GOT3 (cell line): ENCODE measurements around the gene AKR7A3.
"Not testable (repeated sequence)": the region's sequence is repeated elsewhere in the genome, so short reads cannot be mapped to it uniquely, and the experiment has no call there.

Experiments
- DNase-seq: peaks from one replicate; lab custom pipeline; 2025; ENCODE audit warnings: mixed read lengths; lab: John Stamatoyannopoulos, UW

Gene AKR7A3

GRCh38 chr1:19288324-19289241, at the start of gene AKR7A3:
Gene AKR7A3, minus strand, starts transcription at chr1:19288770. Its CDS starts 61 bp downstream, at chr1:19288709.
- DNase-seq, result not testable (repeated sequence)

- DNase-seq, result no peak
These were observed 49.8 kb upstream of the AKR7A3 start for GRCh38 chr1:19338323-19338762.

- DNase-seq, result no peak
These were observed 48.7 kb upstream of the AKR7A3 start for GRCh38 chr1:19337289-19337688.

GRCh38 chr1:19336543-19336942, 48.0 kb upstream of the AKR7A3 start:
- DNase-seq, result no peak

- no peak for DNase-seq
These were observed 45.2 kb upstream of the AKR7A3 start for GRCh38 chr1:19333587-19334354.

GRCh38 chr1:19332832-19333231, 44.3 kb upstream of the AKR7A3 start:
- no peak for DNase-seq

- no peak for DNase-seq
These were observed 42.8 kb upstream of the AKR7A3 start for GRCh38 chr1:19331262-19331878.

- no peak for DNase-seq
These were observed 42.0 kb upstream of the AKR7A3 start for GRCh38 chr1:19330449-19331135.

- no peak for DNase-seq
These were observed 41.0 kb upstream of the AKR7A3 start for GRCh38 chr1:19329611-19330010.

- no peak for DNase-seq
These were observed 40.6 kb upstream of the AKR7A3 start for GRCh38 chr1:19329188-19329587.

GRCh38 chr1:19328486-19328885, 39.9 kb upstream of the AKR7A3 start:
- DNase-seq, result no peak

GRCh38 chr1:19327736-19328135, 39.2 kb upstream of the AKR7A3 start:
- no peak for DNase-seq

- DNase-seq, result no peak
These were observed 38.7 kb upstream of the AKR7A3 start for GRCh38 chr1:19327301-19327700.

GRCh38 chr1:19326748-19327065, 38.1 kb upstream of the AKR7A3 start:
- DNase-seq, result no peak

- no peak for DNase-seq
These were observed 37.6 kb upstream of the AKR7A3 start for GRCh38 chr1:19325958-19326747.

GRCh38 chr1:19325368-19325957, 36.9 kb upstream of the AKR7A3 start:
- no peak for DNase-seq

GRCh38 chr1:19324665-19324990, 36.1 kb upstream of the AKR7A3 start:
- DNase-seq, result no peak

- no peak for DNase-seq
These were observed 35.6 kb upstream of the AKR7A3 start for GRCh38 chr1:19323987-19324664.

GRCh38 chr1:19322481-19322880, 33.9 kb upstream of the AKR7A3 start:
- DNase-seq, result no peak

- DNase-seq, result no peak
These were observed 32.5 kb upstream of the AKR7A3 start for GRCh38 chr1:19321071-19321470.
